H1 (cell line): Measurements from ENCODE around the gene PCCA. TPM values are rescaled to one million over a fixed set of nuclear protein-coding genes. Genes with fewer than 3 reads are reported as not detected.

Experiments
- EP300 ChIP-seq, 2 experiments: IDR thresholded peaks; 1 replicate in 1 of 2; 2 replicates in 1 of 2; pipeline ENCODE4 v1.6.1; 2011 to 2012; ENCODE audit warnings: low read depth in 2 of 2, low read length in 2 of 2, mild to moderate bottlenecking in 2 of 2, borderline replicate concordance in 1 of 2, inconsistent platforms in 1 of 2, moderate library complexity in 1 of 2
- MAX ChIP-seq: IDR thresholded peaks from 2 replicates; pipeline ENCODE4 v1.6.1; 2012; ENCODE audit warnings: inconsistent platforms
- RAD21 ChIP-seq, 2 experiments: IDR thresholded peaks in 1 of 2; conservative IDR thresholded peaks in 1 of 2; 2 replicates each; pipeline ENCODE4 v1.6.1; 2011; ENCODE audit warnings: low read depth in 2 of 2, low read length in 2 of 2, improper control_type of control experiment in 1 of 2, inconsistent platforms in 1 of 2, mild to moderate bottlenecking in 1 of 2, moderate library complexity in 1 of 2
- SP2 ChIP-seq: IDR thresholded peaks from 2 replicates; pipeline ENCODE4 v1.6.1; 2012; ENCODE audit warnings: mild to moderate bottlenecking, low read length, inconsistent platforms
- polyA plus RNA-seq, 7 experiments: library from polyadenylated mRNA; depleted of rRNA in 3 of 7; stranded (reverse) in 5 of 7; unstranded in 2 of 7; fragments of >200 nt in 5 of 7; fragments of 200-250 nt in 2 of 7; gene quantifications; 1 replicate in 5 of 7; 2 replicates in 1 of 7; 4 replicates in 1 of 7; pipeline versions ENCODE4 v1.2.1 to v1.2.3, GENCODE V29; 2011 to 2013; ENCODE audit warnings: missing spikeins in 2 of 7, mixed read lengths in 2 of 7
- total RNA-seq: library from RNA; stranded (reverse); fragmentation: NEBNext Ultra II Directional; extraction: Animal tissue kit (Norgen Biotek cat#: 25700); gene quantifications from 2 replicates; pipeline ENCODE4 v1.2.1, GENCODE V29; 2021

The PCCA gene
- total and polyA plus RNA-seq, 2 of the 8 experiments (the other 6 are each of a cell fraction or from before 2014, with no cell fraction given), result 18.4 to 49.8 TPM

DNA sequence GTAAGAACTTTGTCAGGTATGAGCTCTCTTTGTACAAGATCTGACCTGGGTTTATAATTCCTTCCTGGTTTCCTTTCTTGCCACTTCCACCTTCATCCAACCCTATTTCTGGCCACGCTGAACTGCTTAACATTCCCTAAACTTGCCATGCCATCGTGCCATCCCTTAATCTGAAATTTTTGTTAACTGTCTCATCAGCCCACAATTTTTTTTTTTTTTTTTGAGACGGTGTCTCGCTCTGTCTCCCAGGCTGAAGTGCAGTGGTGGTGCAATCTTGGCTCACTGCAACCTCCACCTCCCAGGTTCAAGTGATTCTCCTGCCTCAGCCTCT, 355.1 kb downstream of the PCCA start (continued):
- TF ChIP-seq RAD21 (IDR thresholded peaks at IDR 0.05 in 1 of 2, conservative IDR thresholded peaks at IDR 0.05 in 1 of 2; ENCODE audit: low read depth in 2 of 2, low read length in 2 of 2), result no peak
- no peak for TF ChIP-seq SP2
- TF ChIP-seq MAX, result no peak
- no peak for TF ChIP-seq EP300 (IDR thresholded peaks at IDR 0.05; ENCODE audit: borderline replicate concordance in 1 of 2, low read depth in 2 of 2, low read length in 2 of 2)
